H1 (cell line): ENCODE results near the gene PRSS3. TPM values are rescaled to one million over a fixed set of nuclear protein-coding genes. Genes with fewer than 3 reads are reported as not detected.

ENCODE experiments used
- CTCF ChIA-PET: fragments of 300-600 bp; sonication (Branson Sonifier 250); formaldehyde crosslinking; loops from one replicate; lab custom pipeline; 2021; ENCODE audit not compliant: partially characterized antibody; lab: Charles Lee
- POLR2A ChIA-PET: fragments of 300-600 bp; sonication (Branson Sonifier 250); formaldehyde crosslinking; loops from one replicate; lab custom pipeline; 2021; ENCODE audit warnings: inconsistent platforms; ENCODE audit not compliant: partially characterized antibody; lab: Charles Lee
- DNase-seq, 2 experiments: peaks; one replicate each; pipeline versions ENCODE4 v3.0.0 to v3.0.0-alpha.2; 2010 to 2022; ENCODE audit warnings: low spot score in 2 of 2, low read depth in 1 of 2, mixed read lengths in 1 of 2
- FAIRE-seq: peaks from 2 replicates; lab custom pipeline; 2011; peaks lifted over from hg19 to GRCh38; lab: Jason Lieb, UNC
- H2AFZ ChIP-seq: 2 replicates; pipeline ENCODE4 v1.8.1; 2012; ENCODE audit warnings: low read length, inconsistent platforms
- H2AK5ac ChIP-seq: 2 replicates; pipeline ENCODE4 v1.6.1; 2013; ENCODE audit warnings: low read depth, low read length
- H2BK120ac ChIP-seq: replicated peaks from 2 replicates; pipeline ENCODE3; 2013; ENCODE audit warnings: low read depth, low read length, inconsistent platforms
- H2BK12ac ChIP-seq: 2 replicates; pipeline ENCODE4 v1.6.1; 2013; ENCODE audit warnings: low read depth, low read length
- H2BK15ac ChIP-seq: 2 replicates; pipeline ENCODE4 v1.6.1; 2013; ENCODE audit warnings: low read length
- H2BK20ac ChIP-seq: 2 replicates; pipeline ENCODE4 v1.6.1; 2013; ENCODE audit warnings: low read length
- H2BK5ac ChIP-seq: 2 replicates; pipeline ENCODE4 v1.6.1; 2013; ENCODE audit warnings: low read depth, low read length
- H3K14ac ChIP-seq: 2 replicates; pipeline ENCODE4 v1.6.1; 2013; ENCODE audit warnings: inconsistent platforms; ENCODE audit not compliant: insufficient read length
- H3K18ac ChIP-seq: 2 replicates; pipeline ENCODE4 v1.6.1; 2013; ENCODE audit warnings: low read length; ENCODE audit errors: extremely low read depth
- H3K23ac ChIP-seq: 2 replicates; pipeline ENCODE4 v1.6.1; 2013; ENCODE audit warnings: inconsistent platforms; ENCODE audit not compliant: insufficient read length
- H3K23me2 ChIP-seq: 2 replicates; pipeline ENCODE4 v1.6.1; 2013; ENCODE audit warnings: low read depth, low read length
- H3K27ac ChIP-seq: 2 replicates; pipeline ENCODE4 v1.6.1; 2011; ENCODE audit warnings: low read depth, low read length, inconsistent platforms
- H3K27me3 ChIP-seq, 4 experiments: replicated peaks in 1 of 4; 1 replicate in 1 of 4; 2 replicates in 3 of 4; pipeline versions ENCODE4 v1.6.1 to v1.8.1; 2011 to 2013; ENCODE audit warnings: low read length in 3 of 4, mild to moderate bottlenecking in 3 of 4, inconsistent platforms in 2 of 4, mixed read lengths in 2 of 4, moderate library complexity in 1 of 4; ENCODE audit not compliant: control insufficient read depth in 3 of 4, insufficient read depth in 3 of 4; ENCODE audit errors: extremely low read depth in 1 of 4
- H3K36me3 ChIP-seq, 4 experiments: 2 replicates each; pipeline versions ENCODE4 v1.6.1 to v1.8.1; 2011 to 2013; ENCODE audit warnings: mild to moderate bottlenecking in 4 of 4, low read length in 3 of 4, moderate library complexity in 2 of 4, control low read depth in 1 of 4, inconsistent platforms in 1 of 4; ENCODE audit not compliant: insufficient read depth in 4 of 4, control insufficient read depth in 2 of 4
- H3K4ac ChIP-seq: replicated peaks from 2 replicates; pipeline ENCODE3; 2013; ENCODE audit warnings: low read length, low read depth, mixed read lengths, inconsistent platforms; ENCODE audit not compliant: insufficient read length
- H3K4me1 ChIP-seq, 4 experiments: replicated peaks in 1 of 4; 1 replicate in 1 of 4; 2 replicates in 3 of 4; pipeline versions ENCODE4 v1.6.1 to v1.8.1; 2011 to 2013; ENCODE audit warnings: low read length in 3 of 4, inconsistent platforms in 2 of 4, mixed read lengths in 1 of 4; ENCODE audit not compliant: insufficient read depth in 4 of 4, control insufficient read depth in 3 of 4
- H3K4me2 ChIP-seq, 2 experiments: 2 replicates each; pipeline versions ENCODE4 v1.6.1 to v1.8.1; 2011 to 2013; ENCODE audit warnings: low read depth in 2 of 2, low read length in 2 of 2, control low read depth in 1 of 2, inconsistent platforms in 1 of 2, mild to moderate bottlenecking in 1 of 2; ENCODE audit not compliant: insufficient read depth in 1 of 2
- H3K4me3 ChIP-seq, 4 experiments: fragments of 200-600, 300-600 bp in 1 of 4; sonication (generic), shearing (Covaris generic), sonication (Bioruptor Twin) in 1 of 4; 2 replicates each; pipeline versions ENCODE4 v1.5.1 to v1.8.1; 2011 to 2016; ENCODE audit warnings: low read length in 4 of 4, low read depth in 3 of 4, control low read depth in 2 of 4, inconsistent platforms in 2 of 4, mild to moderate bottlenecking in 2 of 4, mixed read lengths in 1 of 4, moderate library complexity in 1 of 4; ENCODE audit not compliant: insufficient read depth in 2 of 4; ENCODE audit errors: extremely low read depth in 1 of 4
- H3K56ac ChIP-seq: replicated peaks from 2 replicates; pipeline ENCODE3; 2013; ENCODE audit warnings: low read depth, mild to moderate bottlenecking, mixed read lengths, low read length, inconsistent platforms; ENCODE audit not compliant: insufficient read length
- H3K79me1 ChIP-seq: 2 replicates; pipeline ENCODE4 v1.6.1; 2013; ENCODE audit warnings: low read depth, low read length, control low read depth
- H3K79me2 ChIP-seq, 2 experiments: 2 replicates each; pipeline versions ENCODE4 v1.6.1 to v1.8.1; 2012 to 2013; ENCODE audit warnings: low read length in 2 of 2, mild to moderate bottlenecking in 2 of 2, inconsistent platforms in 1 of 2; ENCODE audit not compliant: insufficient read depth in 2 of 2, control insufficient read depth in 1 of 2
- H3K9ac ChIP-seq, 4 experiments: replicated peaks in 1 of 4; 1 replicate in 1 of 4; 2 replicates in 3 of 4; pipeline versions ENCODE4 v1.6.1 to v1.8.1; 2011 to 2013; ENCODE audit warnings: low read depth in 3 of 4, low read length in 3 of 4, control low read depth in 2 of 4, mild to moderate bottlenecking in 2 of 4, moderate library complexity in 2 of 4, inconsistent platforms in 1 of 4; ENCODE audit errors: extremely low read depth in 1 of 4
- H3K9me3 ChIP-seq, 2 experiments: 2 replicates each; pipeline versions ENCODE4 v1.6.1 to v1.8.1; 2012 to 2013; ENCODE audit warnings: mild to moderate bottlenecking in 2 of 2, moderate library complexity in 2 of 2, control low read depth in 1 of 2, inconsistent platforms in 1 of 2, low read depth in 1 of 2, low read length in 1 of 2, mixed read lengths in 1 of 2; ENCODE audit not compliant: insufficient read depth in 2 of 2
- H4K20me1 ChIP-seq, 2 experiments: replicated peaks in 1 of 2; 2 replicates each; pipeline versions ENCODE3 to v1.8.1; 2011 to 2013; ENCODE audit warnings: inconsistent platforms in 2 of 2, low read length in 2 of 2, mild to moderate bottlenecking in 1 of 2; ENCODE audit not compliant: insufficient read depth in 2 of 2, control insufficient read depth in 1 of 2
- H4K5ac ChIP-seq: 2 replicates; pipeline ENCODE4 v1.6.1; 2013; ENCODE audit warnings: low read length, low read depth, mixed read lengths, inconsistent platforms; ENCODE audit not compliant: insufficient read length
- H4K8ac ChIP-seq: 2 replicates; pipeline ENCODE4 v1.8.0; 2013; ENCODE audit warnings: mild to moderate bottlenecking, moderate library complexity, low read length, inconsistent platforms; ENCODE audit not compliant: insufficient read depth; ENCODE audit errors: extremely low read depth
- H4K91ac ChIP-seq: replicated peaks from 2 replicates; pipeline ENCODE3; 2013; ENCODE audit warnings: low read length, mixed read lengths, inconsistent platforms; ENCODE audit not compliant: insufficient read length
- ASH2L ChIP-seq: fragments of 200-600, 300-600 bp; sonication (generic); IDR thresholded peaks from one replicate; pipeline ENCODE4 v1.7.1; 2017; ENCODE audit warnings: low read length
- CHD1 ChIP-seq: IDR thresholded peaks from 2 replicates; pipeline ENCODE4 v1.6.1; 2012; ENCODE audit warnings: low read depth, low read length, improper control_type of control experiment
- CTBP2 ChIP-seq: IDR thresholded peaks from 2 replicates; pipeline ENCODE4 v1.7.0; 2011; ENCODE audit warnings: borderline replicate concordance, mild to moderate bottlenecking, moderate library complexity, mixed read lengths, low read length; ENCODE audit not compliant: insufficient read depth, insufficient read length
- WGBS, 2 experiments: shearing (Covaris generic) in 1 of 2; methylation state at CpG; one replicate each; pipeline versions ENCODE4 v1.1.6 to v1.1.7; 2013 to 2015; ENCODE audit warnings: low lambda C conversion rate in 2 of 2, mixed read lengths in 2 of 2, inconsistent platforms in 1 of 2, low coverage in 1 of 2, missing lambda C conversion rate in 1 of 2; ENCODE audit not compliant: insufficient replicate concordance in 2 of 2, insufficient coverage in 1 of 2, insufficient read length in 1 of 2; ENCODE audit errors: extremely low coverage in 1 of 2, missing lambda C conversion rate in 1 of 2; 5-methylcytosine and 5-hydroxymethylcytosine counted together
- polyA plus RNA-seq, 7 experiments: library from polyadenylated mRNA; depleted of rRNA in 3 of 7; stranded (reverse) in 5 of 7; unstranded in 2 of 7; fragments of >200 nt in 5 of 7; fragments of 200-250 nt in 2 of 7; gene quantifications; 1 replicate in 5 of 7; 2 replicates in 1 of 7; 4 replicates in 1 of 7; pipeline versions ENCODE4 v1.2.1 to v1.2.3, GENCODE V29; 2011 to 2013; ENCODE audit warnings: missing spikeins in 2 of 7, mixed read lengths in 2 of 7
- total RNA-seq: library from RNA; stranded (reverse); fragmentation: NEBNext Ultra II Directional; extraction: Animal tissue kit (Norgen Biotek cat#: 25700); gene quantifications from 2 replicates; pipeline ENCODE4 v1.2.1, GENCODE V29; 2021

The PRSS3 gene
- total and polyA plus RNA-seq, 2 of the 8 experiments (the other 6 are each of a cell fraction or from before 2014, with no cell fraction given) = 0.12 TPM; not detected in 1

DNA sequence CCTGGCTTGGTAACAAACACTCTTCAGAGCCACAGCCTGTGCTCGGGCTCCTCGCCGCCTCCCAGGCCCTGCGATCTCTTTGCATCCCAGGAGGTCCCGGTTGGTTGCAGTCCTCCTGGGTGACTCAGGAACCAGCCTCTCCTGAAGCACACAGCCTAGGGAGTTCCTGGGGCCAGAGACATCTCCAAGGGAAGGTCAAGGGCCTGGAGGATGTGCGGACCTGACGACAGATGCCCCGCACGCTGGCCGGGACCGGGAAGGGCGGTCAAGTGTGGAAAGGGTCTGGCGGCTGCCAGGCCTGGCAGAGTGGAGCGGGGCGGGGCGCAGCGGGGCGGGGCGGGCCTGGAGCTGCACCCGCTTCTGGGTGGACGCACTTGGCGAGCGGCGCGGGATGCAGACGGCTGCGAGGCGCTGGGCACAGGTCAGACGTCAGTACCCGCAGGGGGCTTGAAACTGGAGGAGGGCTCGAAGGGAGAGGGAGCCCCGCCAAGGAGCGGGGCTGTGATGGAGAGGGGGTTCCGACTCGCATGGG is 45.0 kb upstream of the PRSS3 start:
- H3K9me3 ChIP-seq = no peaks in the 10 kb centered on the region
- no peak overlapping the region for H3K18ac ChIP-seq
- H2BK20ac ChIP-seq = no peak overlapping the region
- H3K14ac ChIP-seq = no peak overlapping the region
- ChIA-PET POLR2A (no interaction called here), CTCF (interaction anchor here (5.6 kb wide), 1 partner anchor 12 kb away, joined by 30 read pairs; no protein-coding TSS in a partner anchor)
- no peak overlapping the region for H4K5ac ChIP-seq
- no peaks in the 10 kb centered on the region for H3K79me1 ChIP-seq
- H3K4ac ChIP-seq = no peak overlapping the region
- no peaks in the 10 kb centered on the region for H3K4me1 ChIP-seq
- H2BK15ac ChIP-seq = no peak overlapping the region
- no peak overlapping the region for H4K91ac ChIP-seq
- no peak overlapping the region for H2BK12ac ChIP-seq
- H3K79me2 ChIP-seq = no peaks in the 10 kb centered on the region
- no peaks in the 10 kb centered on the region for H4K20me1 ChIP-seq
- no peak overlapping the region for H3K9ac ChIP-seq
- no peaks in the 10 kb centered on the region for H3K23me2 ChIP-seq
- no peak overlapping the region for H3K27ac ChIP-seq
- 97% methylated on average over 15 of the region's 35 CpGs; no CpG with 5 or more reads in 1 of the 2 experiments for WGBS, 2 experiments
- no peak overlapping the region for H3K56ac ChIP-seq
- H3K4me3 ChIP-seq = no peak overlapping the region
- H2AK5ac ChIP-seq = no peak overlapping the region
- DNase-seq (no peak), FAIRE-seq (no peak)
- no peak overlapping the region for H3K23ac ChIP-seq
- H4K8ac ChIP-seq = no peak overlapping the region; the same call in 1 of the 2 replicates
- no peak overlapping the region for H3K4me2 ChIP-seq
- no peaks in the 10 kb centered on the region; a peak in 1 of 7 replicates for H3K27me3 ChIP-seq
- H3K36me3 ChIP-seq = no peaks in the 10 kb centered on the region
- H2AFZ ChIP-seq = no peak overlapping the region
- no peak overlapping the region for H2BK120ac ChIP-seq
- H2BK5ac ChIP-seq = no peak overlapping the region
- TF ChIP-seq CTBP2 (no peak), ASH2L (no peak), CHD1 (no peak)
